Measurements from ENCODE around the gene IFI44L.

DNA sequence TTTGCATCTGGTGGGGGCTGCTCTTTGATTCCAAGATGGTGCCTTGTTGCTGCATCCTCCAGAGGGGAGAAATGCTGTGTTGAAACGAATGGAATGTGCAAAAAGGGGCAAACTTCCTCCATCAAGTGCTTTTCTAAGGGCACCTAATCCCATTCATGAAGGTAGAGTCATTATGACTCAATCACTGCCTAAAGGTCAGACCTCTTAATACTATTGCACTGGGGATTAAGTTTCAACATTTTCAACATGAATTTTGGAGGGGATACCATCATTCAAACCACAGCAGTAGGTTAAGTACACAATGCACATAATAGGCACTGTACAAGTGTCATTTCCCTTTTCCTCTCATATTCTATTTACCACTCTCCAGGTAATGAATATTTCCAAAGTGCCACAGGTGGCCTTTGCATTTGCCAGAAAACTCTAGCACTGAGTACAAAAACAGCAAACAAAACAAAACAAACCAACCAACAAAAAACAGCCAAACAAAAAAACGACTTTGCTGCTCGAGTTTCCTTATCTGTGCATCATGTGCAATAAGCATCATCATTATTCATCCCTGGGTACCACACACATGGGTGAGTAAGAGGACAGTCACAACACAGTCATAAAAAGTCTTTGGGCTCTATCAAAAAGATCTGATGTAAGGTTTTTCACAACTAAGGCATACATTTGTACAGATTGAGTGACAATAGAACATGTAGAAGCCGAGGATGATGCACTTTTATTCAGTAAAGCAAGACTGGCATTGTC, 71.9 kb downstream of the IFI44L start:
- TF ChIP-seq POLR2AphosphoS5 (IDR thresholded peaks at IDR 0.05; ENCODE audit: low read depth, low read length) (no peak), ZNF335 (CRISPR knock-in tag; IDR thresholded peaks at IDR 0.05) (no peak)
